Stimulated activated CD4-positive, alpha-beta T cell treated with anti-CD3 and anti-CD28 coated beads, Interleukin-2, amount 100 ng/mL, for 48 hours (primary cell): Measurements from ENCODE around the gene TERT.
"Not testable (repeated sequence)": the region's sequence is repeated elsewhere in the genome, so short reads cannot be mapped to it uniquely, and the experiment has no call there.

Experiments used
- DNase-seq, 2 donors: peaks; one replicate each; pipeline ENCODE4 v3.0.0-alpha.2; 2020

TERT gene

GRCh38 chr5:1277781-1278180 is 17.1 kb downstream of the TERT start:
- DNase-seq, result no peak

- no peak for DNase-seq
These were observed 17.5 kb downstream of the TERT start for GRCh38 chr5:1277331-1277730.

GRCh38 chr5:1276930-1277329 is 17.9 kb downstream of the TERT start:
- DNase-seq, result no peak

GRCh38 chr5:1275397-1276391 is 19.2 kb downstream of the TERT start:
- DNase-seq, result not testable (repeated sequence)

- no peak for DNase-seq
These were observed 20.4 kb downstream of the TERT start for GRCh38 chr5:1274471-1274870.

GRCh38 chr5:1273745-1274144 is 21.1 kb downstream of the TERT start:
- DNase-seq, result no peak

GRCh38 chr5:1272201-1272600 is 22.7 kb downstream of the TERT start:
- DNase-seq, result no peak

GRCh38 chr5:1270933-1271914 is 23.6 kb downstream of the TERT start:
- DNase-seq, result no peak

GRCh38 chr5:1270426-1270825 is 24.4 kb downstream of the TERT start:
- DNase-seq, result no peak

- DNase-seq, result no peak
These were observed 26.2 kb downstream of the TERT start for GRCh38 chr5:1268666-1269065.

GRCh38 chr5:1268056-1268455 is 26.8 kb downstream of the TERT start:
- DNase-seq, result no peak

GRCh38 chr5:1267464-1267863 is 27.4 kb downstream of the TERT start:
- not testable (repeated sequence) for DNase-seq

GRCh38 chr5:1266791-1267190 is 28.1 kb downstream of the TERT start:
- DNase-seq, result no peak

GRCh38 chr5:1265461-1266455 is 29.1 kb downstream of the TERT start:
- DNase-seq, result no peak

GRCh38 chr5:1265026-1265425 is 29.8 kb downstream of the TERT start:
- no peak for DNase-seq

GRCh38 chr5:1264211-1264610 is 30.7 kb downstream of the TERT start:
- no peak for DNase-seq

GRCh38 chr5:1262381-1262780 is 32.5 kb downstream of the TERT start:
- no peak for DNase-seq

GRCh38 chr5:1261643-1262042 is 33.2 kb downstream of the TERT start:
- DNase-seq, result no peak

GRCh38 chr5:1259806-1260480 is 34.9 kb downstream of the TERT start:
- no peak for DNase-seq

- no peak for DNase-seq
These were observed 37.0 kb downstream of the TERT start for GRCh38 chr5:1257841-1258240.

GRCh38 chr5:1257363-1257762 is 37.5 kb downstream of the TERT start:
- DNase-seq, result no peak

- no peak for DNase-seq
These were observed 38.1 kb downstream of the TERT start for GRCh38 chr5:1256776-1257175.
